H1 (cell line): ENCODE data around the gene PRMT5. TPM values are rescaled to one million over a fixed set of nuclear protein-coding genes. Genes with fewer than 3 reads are reported as not detected.

Experiments
- BCL11A ChIP-seq, 2 experiments: IDR thresholded peaks; one replicate each; pipeline ENCODE4 v1.6.1; 2011; ENCODE audit warnings: low read depth in 2 of 2, low read length in 2 of 2, mild to moderate bottlenecking in 2 of 2
- JUND ChIP-seq: IDR thresholded peaks from 2 replicates; pipeline ENCODE4 v1.6.1; 2011; ENCODE audit warnings: mild to moderate bottlenecking, improper control_type of control experiment, low read length
- KDM4A ChIP-seq: IDR thresholded peaks from one replicate; pipeline ENCODE4 v1.7.1; 2012; ENCODE audit warnings: low read depth, mild to moderate bottlenecking, moderate library complexity, low read length, inconsistent platforms; ENCODE audit not compliant: severe bottlenecking
- RFX5 ChIP-seq: IDR thresholded peaks from 2 replicates; pipeline ENCODE4 v1.6.1; 2011; ENCODE audit warnings: low read depth, low read length, improper control_type of control experiment, borderline replicate concordance
- RXRA ChIP-seq: IDR thresholded peaks from 2 replicates; pipeline ENCODE4 v1.6.1; 2011; ENCODE audit warnings: low read depth, mild to moderate bottlenecking, low read length, moderate library complexity; ENCODE audit not compliant: insufficient read depth
- SIN3A ChIP-seq, 2 experiments: IDR thresholded peaks in 1 of 2; conservative IDR thresholded peaks in 1 of 2; 2 replicates each; pipeline ENCODE4 v1.6.1; 2011 to 2012; ENCODE audit warnings: low read length in 2 of 2, improper control_type of control experiment in 1 of 2, low read depth in 1 of 2, mild to moderate bottlenecking in 1 of 2
- SIX5 ChIP-seq: IDR thresholded peaks from 2 replicates; pipeline ENCODE4 v1.6.1; 2011; ENCODE audit warnings: mild to moderate bottlenecking, low read depth, low read length
- SUZ12 ChIP-seq: fragments of 200-600 bp; sonication (generic); IDR thresholded peaks from 2 replicates; pipeline ENCODE4 v1.6.1; 2012; ENCODE audit warnings: mild to moderate bottlenecking, inconsistent platforms, low read length, moderate library complexity, mixed read lengths
- TAF7 ChIP-seq: optimal IDR thresholded peaks from 2 replicates; pipeline ENCODE3; 2011; ENCODE audit warnings: low read depth, mild to moderate bottlenecking, inconsistent platforms, low read length, moderate library complexity, borderline replicate concordance
- polyA plus RNA-seq, 7 experiments: library from polyadenylated mRNA; depleted of rRNA in 3 of 7; stranded (reverse) in 5 of 7; unstranded in 2 of 7; fragments of >200 nt in 5 of 7; fragments of 200-250 nt in 2 of 7; gene quantifications; 1 replicate in 5 of 7; 2 replicates in 1 of 7; 4 replicates in 1 of 7; pipeline versions ENCODE4 v1.2.1 to v1.2.3, GENCODE V29; 2011 to 2013; ENCODE audit warnings: missing spikeins in 2 of 7, mixed read lengths in 2 of 7
- total RNA-seq: library from RNA; stranded (reverse); fragmentation: NEBNext Ultra II Directional; extraction: Animal tissue kit (Norgen Biotek cat#: 25700); gene quantifications from 2 replicates; pipeline ENCODE4 v1.2.1, GENCODE V29; 2021

PRMT5 gene
- total and polyA plus RNA-seq, 2 of the 8 experiments (the other 6 are each of a cell fraction or from before 2014, with no cell fraction given) = 171 to 402 TPM

DNA sequence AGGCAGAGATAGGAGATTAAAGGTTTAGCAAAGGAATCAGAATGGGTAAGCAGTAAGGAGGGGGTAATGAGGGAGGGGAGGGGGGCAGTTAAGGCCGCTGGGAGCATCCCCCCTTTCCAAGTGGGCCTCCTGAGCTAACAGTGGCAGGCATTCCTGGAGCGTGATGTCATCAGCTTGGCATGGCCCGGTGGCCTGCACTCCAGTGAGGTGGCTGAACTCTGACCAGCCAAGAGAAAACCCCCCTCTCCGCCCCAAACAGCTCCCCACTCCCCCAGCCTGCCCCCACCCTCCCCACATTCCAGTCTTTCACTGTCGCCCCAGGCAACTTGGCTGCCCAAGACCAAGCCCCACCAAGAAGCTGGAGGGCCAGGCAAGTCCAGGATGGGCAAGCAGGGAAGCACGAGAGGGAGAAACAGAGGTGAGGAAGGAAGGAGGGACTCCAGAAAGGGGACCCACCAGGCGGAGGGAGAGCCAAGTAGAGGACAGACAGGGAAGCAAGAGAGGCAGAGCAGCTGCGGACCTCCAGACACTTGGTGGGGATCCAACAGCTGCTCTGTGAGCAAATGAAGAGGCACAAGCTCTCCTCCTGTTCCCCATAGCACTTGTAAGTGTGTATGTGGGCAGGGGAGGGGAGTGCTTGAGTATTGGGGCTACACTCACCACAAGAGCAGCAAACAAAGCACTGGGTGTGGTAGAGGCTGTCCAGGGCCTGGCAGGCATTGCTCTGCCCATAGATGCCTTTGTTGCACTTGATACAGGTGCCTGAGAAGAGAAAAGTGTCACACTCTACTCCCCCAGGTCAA is 48.7 kb upstream of the PRMT5 start (continued):
- TF ChIP-seq TAF7 (no peak), KDM4A (no peak), JUND (peak; percentile 99), SIX5 (no peak), SIN3A (conservative IDR thresholded peaks at IDR 0.05 in 1 of 2, IDR thresholded peaks at IDR 0.05 in 1 of 2; ENCODE audit: low read depth in 1 of 2, low read length in 2 of 2) (0 out of 4 replicates have a peak, but pooled peaks of 1 of the 2 experiments have one; percentile 38), SUZ12 (no peak), RFX5 (no peak), BCL11A (IDR thresholded peaks at IDR 0.05; ENCODE audit: low read depth in 2 of 2, low read length in 2 of 2) (no peak), RXRA (0 out of 2 replicates have a peak, but pooled peaks have one; percentile 60)
